ENCODE data around the gene ZNF91.
"Not testable (repeated sequence)": the region's sequence is repeated elsewhere in the genome, so short reads cannot be mapped to it uniquely, and the experiment has no call there.

- TF ChIP-seq CTCF (IDR thresholded peaks at IDR 0.05; ENCODE audit: insufficient read depth, low read length); POLR2AphosphoS5 (IDR thresholded peaks at IDR 0.05; ENCODE audit: low read depth): not testable (repeated sequence)
Measured at GRCh38 chr19:23289966-23290365, 105.3 kb downstream of the ZNF91 start.
